ENCODE data around the gene CLRN3.

CLRN3 gene

GRCh38 chr10:127894146-127894545 lies 1.4 kb upstream of the CLRN3 start:
- DNase-seq, result no peak

- no peak for DNase-seq
Measured at GRCh38 chr10:127890832-127891334, 1.9 kb downstream of the CLRN3 start.

- DNase-seq, result no peak
Measured at GRCh38 chr10:127890216-127890615, 2.5 kb downstream of the CLRN3 start.

GRCh38 chr10:127889605-127890195 lies 3.0 kb downstream of the CLRN3 start:
- no peak for DNase-seq

- no peak for DNase-seq
Measured at GRCh38 chr10:127888521-127889312, 4.0 kb downstream of the CLRN3 start.

GRCh38 chr10:127887541-127888415 lies 5.0 kb downstream of the CLRN3 start:
- no peak for DNase-seq

- DNase-seq, result no peak
Measured at GRCh38 chr10:127886371-127887051, 6.2 kb downstream of the CLRN3 start.

- no peak for DNase-seq
Measured at GRCh38 chr10:127884501-127884900, 8.2 kb downstream of the CLRN3 start.

- no peak for DNase-seq
Measured at GRCh38 chr10:127883516-127883915, 9.2 kb downstream of the CLRN3 start.

- no peak for DNase-seq
Measured at GRCh38 chr10:127882801-127883459, 9.8 kb downstream of the CLRN3 start.

- no peak for DNase-seq
Measured at GRCh38 chr10:127882391-127882790, 10.3 kb downstream of the CLRN3 start.

GRCh38 chr10:127881262-127881661 lies 11.5 kb downstream of the CLRN3 start:
- no peak for DNase-seq

- no peak for DNase-seq
Measured at GRCh38 chr10:127880557-127880956, 12.2 kb downstream of the CLRN3 start.

- no peak for DNase-seq
Measured at GRCh38 chr10:127878475-127879055, 14.2 kb downstream of the CLRN3 start.

- DNase-seq, result no peak
Measured at GRCh38 chr10:127877699-127878098, 15.0 kb downstream of the CLRN3 start.

GRCh38 chr10:127877116-127877515 lies 15.6 kb downstream of the CLRN3 start:
- no peak for DNase-seq

- DNase-seq, result no peak
Measured at GRCh38 chr10:127875916-127876315, 16.8 kb downstream of the CLRN3 start.

GRCh38 chr10:127875449-127875765 lies 17.3 kb downstream of the CLRN3 start:
- no peak for DNase-seq

- no peak for DNase-seq
Measured at GRCh38 chr10:127874671-127875448, 17.9 kb downstream of the CLRN3 start.

- DNase-seq, result no peak
Measured at GRCh38 chr10:127873901-127874470, 18.8 kb downstream of the CLRN3 start.

Measured in stimulated activated CD8-positive, alpha-beta memory T cell treated with anti-CD3 and anti-CD28 coated beads, Interleukin-4, amount 100 ng/mL, for 48 hours (primary cell).